ENCODE data around the gene MRNIP.
"Not testable (repeated sequence)": the region's sequence is repeated elsewhere in the genome, so short reads cannot be mapped to it uniquely, and the experiment has no call there.

The MRNIP gene

DNA sequence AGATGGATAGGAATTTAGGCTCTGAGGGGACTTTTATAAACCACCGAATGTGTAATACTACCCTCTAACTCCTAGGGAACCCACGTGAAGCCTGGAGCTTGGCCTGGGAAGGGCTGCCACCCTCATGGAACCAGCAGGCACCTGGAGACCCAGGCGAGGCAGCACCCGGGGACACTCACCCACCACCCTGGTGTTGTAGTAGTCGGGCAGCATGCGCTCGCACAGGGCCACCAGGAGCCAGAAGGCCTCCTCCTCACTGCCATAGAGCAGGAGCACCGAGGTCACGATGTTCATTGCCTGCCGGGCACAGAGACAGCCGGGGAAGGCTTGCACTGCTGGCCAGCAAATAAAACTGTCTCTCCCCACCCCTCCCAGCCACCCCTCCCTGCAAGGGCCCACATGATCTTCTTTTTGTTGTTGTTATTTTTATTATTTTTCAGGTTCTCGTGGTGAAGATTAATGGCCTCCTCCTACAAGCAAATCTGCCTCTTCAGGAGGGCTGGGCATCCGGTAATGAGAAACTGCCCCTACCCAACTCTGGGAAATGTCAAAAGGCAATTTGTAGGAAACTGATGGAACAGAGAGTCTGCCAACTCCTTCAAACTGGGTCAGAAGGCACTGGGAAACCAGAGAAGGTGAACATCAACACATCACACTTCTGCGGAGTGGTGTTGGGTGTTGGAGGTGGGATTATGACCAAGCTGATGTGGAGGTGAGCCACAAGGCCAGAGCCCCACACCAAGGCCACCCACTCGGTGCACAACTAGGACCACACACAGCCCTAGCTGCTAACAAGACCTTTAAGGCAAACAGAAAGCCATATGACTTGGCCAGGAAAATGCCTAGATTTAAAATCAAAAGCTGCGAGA is 17.4 kb upstream of the MRNIP start:
- no peak overlapping the region for H3K27ac ChIP-seq (ENCODE audit: low read length)
- H3K27me3 ChIP-seq (ENCODE audit: low read depth, low read length), result no peaks in the 10 kb centered on the region
- H3K4me3 ChIP-seq (ENCODE audit: low read depth in 1 of 2, low read length in 2 of 2), result no peak overlapping the region
- no peaks in the 10 kb centered on the region for H3K4me1 ChIP-seq (ENCODE audit: control insufficient read depth in 1 of 2, insufficient read depth in 2 of 2, low read length in 2 of 2)
- peaks cover 41 to 74% of the 10 kb centered on the region in 2 donors for H3K36me3 ChIP-seq (ENCODE audit: control insufficient read depth in 1 of 2, insufficient read depth in 2 of 2, low read length in 2 of 2)
- H3K9me3 ChIP-seq (ENCODE audit: control insufficient read depth in 1 of 2, low read length in 2 of 2), result no peaks in the 10 kb centered on the region

DNA sequence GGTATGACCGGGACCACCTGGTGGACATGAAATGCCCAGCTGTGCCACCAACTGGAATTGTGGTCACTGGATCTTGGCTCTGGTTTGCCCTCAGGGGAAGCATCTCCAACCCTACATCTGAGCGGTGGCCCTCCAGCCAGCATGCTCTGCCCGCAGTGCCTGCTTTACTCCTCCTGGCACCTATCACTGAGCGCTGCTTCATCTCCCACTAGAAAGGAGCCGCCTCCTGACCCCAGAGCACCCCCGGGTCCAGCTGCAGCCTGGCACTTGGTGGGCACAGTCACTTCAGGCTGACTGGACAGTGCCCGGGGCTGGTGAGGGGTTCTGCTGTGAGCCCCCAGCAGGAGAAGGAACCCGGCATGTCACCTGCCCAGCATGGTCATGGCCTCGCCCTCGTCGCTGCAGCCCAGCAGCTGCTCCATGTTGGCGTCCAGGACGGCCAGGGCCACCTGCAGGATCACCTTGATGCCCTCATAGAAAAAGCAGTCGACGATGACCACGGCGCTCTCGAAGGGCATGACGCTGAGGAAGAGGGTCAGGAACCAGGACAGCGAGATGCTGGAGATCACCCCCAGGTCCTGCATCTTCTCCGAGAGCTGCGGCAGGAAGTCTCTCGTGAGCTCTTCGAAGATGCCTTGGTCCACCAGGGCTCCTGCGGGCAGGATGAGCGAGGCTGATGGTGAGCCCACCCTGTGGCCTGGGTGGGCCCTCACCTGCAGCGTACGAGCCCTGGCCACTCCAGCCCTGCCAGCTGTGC is 16.1 kb upstream of the MRNIP start:
- Histone ChIP-seq H3K4me3 (ENCODE audit: low read depth in 1 of 2, low read length in 2 of 2) (no peak overlapping the region), H3K36me3 (ENCODE audit: control insufficient read depth in 1 of 2, insufficient read depth in 2 of 2, low read length in 2 of 2) (peaks cover 47 to 82% of the 10 kb centered on the region in 2 donors), H3K27ac (ENCODE audit: low read length) (no peak overlapping the region)

DNA sequence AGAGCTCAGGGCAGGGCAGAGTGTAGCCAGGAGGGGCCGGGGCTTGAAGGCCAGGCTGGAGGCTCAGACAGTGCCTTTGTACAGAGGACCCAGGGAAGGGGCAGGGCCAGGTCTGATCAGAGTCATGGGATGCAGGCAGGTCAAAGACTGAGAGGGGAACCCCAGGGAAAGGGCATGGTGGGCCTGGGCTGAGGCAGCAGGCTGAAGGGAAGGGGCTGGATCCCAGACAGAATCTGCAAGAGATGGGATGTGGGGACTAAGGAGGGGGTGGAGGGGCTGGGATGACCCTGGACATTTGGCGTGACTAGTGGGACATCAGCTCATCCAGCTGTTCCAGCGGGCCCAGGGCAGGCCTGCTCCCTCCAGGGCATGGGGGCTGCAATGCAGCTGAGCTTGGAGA is 15.5 kb upstream of the MRNIP start:
- Histone ChIP-seq H3K36me3 (ENCODE audit: control insufficient read depth in 1 of 2, insufficient read depth in 2 of 2, low read length in 2 of 2) (peaks cover 53 to 84% of the 10 kb centered on the region in 2 donors), H3K27me3 (ENCODE audit: low read depth, low read length) (no peaks in the 10 kb centered on the region), H3K9me3 (ENCODE audit: control insufficient read depth in 1 of 2, low read length in 2 of 2) (no peaks in the 10 kb centered on the region), H3K27ac (ENCODE audit: low read length) (no peak overlapping the region), H3K4me3 (ENCODE audit: low read depth in 1 of 2, low read length in 2 of 2) (no peak overlapping the region), H3K4me1 (ENCODE audit: control insufficient read depth in 1 of 2, insufficient read depth in 2 of 2, low read length in 2 of 2) (no peaks in the 10 kb centered on the region)

More for the DNA sequence above, 16.1 kb upstream of the MRNIP start:
- Histone ChIP-seq H3K27me3 (ENCODE audit: low read depth, low read length) (no peaks in the 10 kb centered on the region), H3K9me3 (ENCODE audit: control insufficient read depth in 1 of 2, low read length in 2 of 2) (no peaks in the 10 kb centered on the region), H3K4me1 (ENCODE audit: control insufficient read depth in 1 of 2, insufficient read depth in 2 of 2, low read length in 2 of 2) (no peaks in the 10 kb centered on the region)

DNA sequence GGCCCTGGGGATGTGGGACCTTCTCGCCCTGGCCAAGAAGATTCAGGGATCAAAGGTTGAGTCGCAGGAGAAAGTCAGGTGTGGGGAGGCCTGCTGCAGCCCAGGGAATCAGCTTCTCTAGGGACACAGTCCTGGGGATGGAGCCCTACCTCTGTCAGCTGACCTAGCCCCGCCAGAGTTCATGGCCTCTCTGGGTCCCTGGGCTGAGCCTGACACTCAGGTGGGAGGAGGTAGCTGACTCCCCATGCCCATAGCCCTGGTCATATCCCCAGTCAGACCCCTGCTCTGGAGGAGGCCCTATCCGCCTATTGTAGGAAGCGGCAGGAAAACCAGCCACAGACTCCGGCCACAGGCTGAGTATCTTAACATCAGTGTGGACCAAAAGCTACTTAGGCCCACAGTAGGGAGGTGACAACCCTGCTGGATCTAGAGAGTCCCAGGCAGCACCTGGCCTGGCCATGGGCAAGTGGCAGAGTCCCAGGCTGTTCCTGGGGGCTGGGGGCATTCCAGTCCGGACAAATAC is 15.0 kb upstream of the MRNIP start:
- H3K4me3 ChIP-seq (ENCODE audit: low read depth in 1 of 2, low read length in 2 of 2), result no peak overlapping the region
- no peaks in the 10 kb centered on the region for H3K4me1 ChIP-seq (ENCODE audit: control insufficient read depth in 1 of 2, insufficient read depth in 2 of 2, low read length in 2 of 2)
- no peaks in the 10 kb centered on the region for H3K9me3 ChIP-seq (ENCODE audit: control insufficient read depth in 1 of 2, low read length in 2 of 2)
- H3K27me3 ChIP-seq (ENCODE audit: low read depth, low read length), result no peaks in the 10 kb centered on the region
- no peak overlapping the region for H3K27ac ChIP-seq (ENCODE audit: low read length)
- peaks cover 53 to 84% of the 10 kb centered on the region in 2 donors for H3K36me3 ChIP-seq (ENCODE audit: control insufficient read depth in 1 of 2, insufficient read depth in 2 of 2, low read length in 2 of 2)

DNA sequence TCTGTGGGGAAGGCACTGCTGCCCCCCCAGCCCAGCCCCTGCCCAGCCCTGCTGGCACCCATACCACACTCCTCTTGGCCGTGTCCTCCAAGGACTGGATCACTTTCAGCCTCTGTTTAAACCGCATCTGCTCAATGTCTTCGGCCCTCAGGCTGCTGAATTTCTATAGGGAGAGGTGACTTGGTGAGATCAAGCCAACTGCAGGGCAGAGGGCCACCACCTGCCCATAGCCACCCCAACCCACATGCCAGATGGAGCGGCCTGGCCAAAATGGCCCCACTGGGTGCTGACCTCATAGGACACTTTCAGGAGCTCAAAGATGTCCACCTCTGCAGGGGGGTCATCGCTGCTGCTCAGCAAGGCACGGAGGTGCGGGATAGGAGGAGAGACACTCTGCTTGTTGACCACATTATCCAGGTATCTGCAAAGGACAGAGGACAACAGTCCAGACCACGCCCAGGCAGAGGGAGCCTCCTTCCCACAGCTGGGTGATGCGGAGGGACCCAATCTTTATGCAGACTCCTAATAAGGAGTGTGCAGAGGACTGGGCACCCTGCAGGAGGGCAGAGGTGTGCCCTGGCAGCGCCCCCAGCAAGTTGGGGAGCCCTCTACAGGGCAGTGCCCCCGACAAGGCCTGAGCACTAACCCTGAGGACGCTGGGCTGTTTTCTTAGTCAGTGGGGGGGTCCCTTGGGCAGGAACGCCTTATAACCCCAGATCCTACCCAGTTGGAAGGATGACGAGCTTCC is 14.4 kb upstream of the MRNIP start:
- H3K9me3 ChIP-seq (ENCODE audit: control insufficient read depth in 1 of 2, low read length in 2 of 2), result no peaks in the 10 kb centered on the region
- peaks cover 49 to 79% of the 10 kb centered on the region in 2 donors for H3K36me3 ChIP-seq (ENCODE audit: control insufficient read depth in 1 of 2, insufficient read depth in 2 of 2, low read length in 2 of 2)
- H3K27me3 ChIP-seq (ENCODE audit: low read depth, low read length), result no peaks in the 10 kb centered on the region
- H3K4me3 ChIP-seq (ENCODE audit: low read depth in 1 of 2, low read length in 2 of 2), result no peak overlapping the region
- H3K27ac ChIP-seq (ENCODE audit: low read length), result no peak overlapping the region
- no peaks in the 10 kb centered on the region for H3K4me1 ChIP-seq (ENCODE audit: control insufficient read depth in 1 of 2, insufficient read depth in 2 of 2, low read length in 2 of 2)

DNA sequence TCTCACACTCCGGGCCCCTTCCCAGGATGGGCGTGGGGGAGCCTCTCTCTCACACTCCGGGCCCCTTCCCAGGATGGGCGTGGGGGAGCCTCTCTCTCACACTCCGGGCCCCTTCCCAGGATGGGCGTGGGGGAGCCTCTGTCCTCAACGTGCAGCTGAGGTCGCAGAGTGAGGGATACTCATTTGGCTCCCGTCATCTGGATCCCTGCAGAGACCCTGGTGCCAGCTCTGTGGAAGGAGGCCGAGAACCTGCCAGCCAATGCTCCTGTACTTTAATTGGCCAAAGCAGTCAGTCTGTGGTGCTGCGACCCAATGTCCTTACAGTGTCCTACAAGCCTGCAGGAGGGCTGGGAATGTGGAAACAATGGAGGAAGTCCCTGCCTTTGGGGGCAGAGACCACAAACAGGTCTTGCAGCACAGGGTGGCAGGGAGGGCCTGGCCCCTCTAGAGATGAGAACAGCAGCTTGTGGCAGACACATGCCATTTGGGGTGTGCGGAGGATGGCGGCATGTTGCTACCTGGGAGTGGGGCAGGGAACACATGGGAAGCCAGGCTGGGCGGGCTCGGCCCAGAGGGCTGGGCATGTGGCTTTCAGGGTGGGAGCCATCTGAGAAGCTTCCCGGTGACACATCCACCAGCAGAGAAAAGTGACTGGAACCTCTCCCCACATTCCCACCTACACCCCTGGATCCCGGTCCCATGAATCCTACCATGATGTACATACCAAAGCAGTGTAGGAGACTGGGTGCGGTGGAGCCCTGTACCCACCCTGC is 13.6 kb upstream of the MRNIP start:
- Histone ChIP-seq H3K27ac (ENCODE audit: low read length) (no peak overlapping the region), H3K27me3 (ENCODE audit: low read depth, low read length) (no peaks in the 10 kb centered on the region), H3K4me3 (ENCODE audit: low read depth in 1 of 2, low read length in 2 of 2) (no peak overlapping the region), H3K4me1 (ENCODE audit: control insufficient read depth in 1 of 2, insufficient read depth in 2 of 2, low read length in 2 of 2) (no peaks in the 10 kb centered on the region), H3K9me3 (ENCODE audit: control insufficient read depth in 1 of 2, low read length in 2 of 2) (no peaks in the 10 kb centered on the region), H3K36me3 (ENCODE audit: control insufficient read depth in 1 of 2, insufficient read depth in 2 of 2, low read length in 2 of 2) (peaks cover 45 to 78% of the 10 kb centered on the region in 2 donors)

DNA sequence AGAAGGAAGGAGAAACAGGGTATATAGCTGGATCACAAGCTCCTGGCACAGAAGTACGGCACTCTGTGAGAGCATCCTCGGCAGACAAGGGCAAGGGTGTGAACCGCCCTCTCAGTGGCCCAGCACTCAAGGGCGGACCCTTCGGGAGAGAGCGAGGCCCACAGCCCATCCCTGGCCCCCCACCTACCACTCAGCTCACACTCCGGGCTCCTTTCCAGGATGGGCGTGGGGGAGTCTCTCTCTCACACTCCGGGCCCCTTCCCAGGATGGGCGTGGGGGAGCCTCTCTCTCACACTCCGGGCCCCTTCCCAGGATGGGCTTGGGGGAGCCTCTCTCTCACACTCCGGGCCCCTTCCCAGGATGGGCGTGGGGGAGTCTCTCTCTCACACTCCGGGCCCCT is 12.9 kb upstream of the MRNIP start:
- not testable (repeated sequence) for H3K4me3 ChIP-seq (ENCODE audit: low read depth in 1 of 2, low read length in 2 of 2); H3K9me3 ChIP-seq (ENCODE audit: control insufficient read depth in 1 of 2, low read length in 2 of 2); H3K27me3 ChIP-seq (ENCODE audit: low read depth, low read length); H3K27ac ChIP-seq (ENCODE audit: low read length); H3K4me1 ChIP-seq (ENCODE audit: control insufficient read depth in 1 of 2, insufficient read depth in 2 of 2, low read length in 2 of 2)
- peaks cover 46 to 85% of the 10 kb centered on the region in 2 donors for H3K36me3 ChIP-seq (ENCODE audit: control insufficient read depth in 1 of 2, insufficient read depth in 2 of 2, low read length in 2 of 2)

DNA sequence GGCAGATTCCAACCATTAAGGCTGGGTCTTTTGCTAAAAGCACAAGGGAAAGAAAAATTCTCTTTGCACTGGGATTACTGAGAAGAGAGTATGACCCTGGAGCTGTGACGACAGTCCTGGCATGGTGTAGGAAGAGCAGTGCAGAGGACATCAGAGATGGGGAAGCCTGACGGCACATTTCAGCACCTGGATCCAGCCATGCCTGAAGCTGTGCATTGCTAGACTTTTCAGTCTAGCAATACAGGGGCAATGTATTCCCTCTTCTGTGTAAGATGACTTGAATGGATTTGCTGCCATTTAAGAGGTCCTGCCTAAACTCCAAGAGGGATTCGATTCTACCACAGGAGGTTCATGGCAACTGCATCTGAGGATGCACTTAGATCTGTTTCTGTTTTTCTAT is 12.3 kb upstream of the MRNIP start:
- Histone ChIP-seq H3K4me3 (ENCODE audit: low read depth in 1 of 2, low read length in 2 of 2) (no peak overlapping the region), H3K27ac (ENCODE audit: low read length) (no peak overlapping the region), H3K27me3 (ENCODE audit: low read depth, low read length) (no peaks in the 10 kb centered on the region), H3K36me3 (ENCODE audit: control insufficient read depth in 1 of 2, insufficient read depth in 2 of 2, low read length in 2 of 2) (peaks cover 44 to 85% of the 10 kb centered on the region in 2 donors), H3K9me3 (ENCODE audit: control insufficient read depth in 1 of 2, low read length in 2 of 2) (no peaks in the 10 kb centered on the region), H3K4me1 (ENCODE audit: control insufficient read depth in 1 of 2, insufficient read depth in 2 of 2, low read length in 2 of 2) (no peaks in the 10 kb centered on the region)

DNA sequence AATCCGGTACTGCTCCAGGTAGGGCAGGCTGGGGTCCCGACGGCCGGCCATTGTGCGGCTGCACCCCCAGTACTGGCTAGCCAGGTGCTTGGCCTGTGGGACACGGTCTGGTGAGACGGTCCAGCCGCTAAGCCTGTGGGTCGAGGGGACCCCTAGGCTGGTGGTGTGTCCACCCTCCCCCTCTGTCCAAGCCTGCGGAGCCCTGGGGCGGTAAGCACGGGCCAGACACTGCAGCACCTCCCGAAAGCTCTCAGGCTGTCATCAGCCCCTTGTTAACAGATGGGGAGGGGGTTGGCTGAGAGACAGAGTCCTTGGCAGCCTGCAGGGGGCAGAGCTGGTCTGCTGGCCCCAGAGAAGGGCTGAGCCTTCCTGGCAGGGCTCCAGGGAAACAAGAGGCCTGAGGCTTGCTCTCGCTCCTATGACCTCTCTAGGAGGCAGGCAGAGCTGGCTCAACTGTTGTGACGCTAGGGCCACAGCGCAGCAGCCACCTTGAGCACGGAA is 11.8 kb upstream of the MRNIP start:
- peaks cover 39 to 82% of the 10 kb centered on the region in 2 donors for H3K36me3 ChIP-seq (ENCODE audit: control insufficient read depth in 1 of 2, insufficient read depth in 2 of 2, low read length in 2 of 2)
- no peak overlapping the region for H3K4me3 ChIP-seq (ENCODE audit: low read depth in 1 of 2, low read length in 2 of 2)
- no peaks in the 10 kb centered on the region for H3K4me1 ChIP-seq (ENCODE audit: control insufficient read depth in 1 of 2, insufficient read depth in 2 of 2, low read length in 2 of 2)
- no peaks in the 10 kb centered on the region for H3K9me3 ChIP-seq (ENCODE audit: control insufficient read depth in 1 of 2, low read length in 2 of 2)
- no peaks in the 10 kb centered on the region for H3K27me3 ChIP-seq (ENCODE audit: low read depth, low read length)
- H3K27ac ChIP-seq (ENCODE audit: low read length), result no peak overlapping the region

DNA sequence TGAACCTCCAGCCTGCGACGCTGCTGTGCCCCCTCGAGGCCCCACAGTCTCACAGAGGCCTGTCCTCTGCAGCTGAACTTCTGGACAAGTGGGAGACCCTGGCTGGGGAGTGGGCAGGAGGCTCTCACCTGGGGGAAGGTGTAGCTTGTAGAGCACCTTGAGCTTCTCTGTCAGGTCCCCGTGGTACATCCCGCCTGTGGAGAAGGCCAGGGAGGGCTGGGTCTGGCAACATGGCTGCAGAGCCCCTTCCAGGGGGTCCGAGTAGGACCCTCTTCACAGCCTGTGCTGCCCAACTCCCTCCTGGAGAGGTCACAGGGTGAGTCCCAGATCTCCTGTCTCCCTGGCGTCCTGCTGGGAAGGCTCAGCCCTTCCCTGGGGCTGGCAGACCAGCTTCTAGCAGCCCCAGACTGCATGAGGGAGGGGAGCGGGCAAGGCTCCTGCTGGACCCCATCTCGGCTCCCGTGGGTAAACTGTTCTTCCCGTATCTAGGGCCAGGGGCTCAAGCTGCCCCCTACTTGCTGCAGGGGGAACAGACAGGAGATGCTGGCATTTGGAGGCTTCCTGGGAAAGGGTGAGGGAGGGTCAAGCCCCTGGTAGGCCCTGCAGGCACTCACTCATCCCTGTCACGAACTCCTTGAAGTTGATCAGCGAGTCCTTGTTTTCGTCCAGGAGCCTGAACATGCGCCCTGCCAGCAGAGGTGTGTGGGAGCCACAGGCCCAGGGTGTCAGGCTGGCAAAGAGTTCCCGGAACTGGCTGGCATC is 11.2 kb upstream of the MRNIP start:
- Histone ChIP-seq H3K9me3 (ENCODE audit: control insufficient read depth in 1 of 2, low read length in 2 of 2) (no peaks in the 10 kb centered on the region), H3K27ac (ENCODE audit: low read length) (no peak overlapping the region), H3K27me3 (ENCODE audit: low read depth, low read length) (no peaks in the 10 kb centered on the region), H3K36me3 (ENCODE audit: control insufficient read depth in 1 of 2, insufficient read depth in 2 of 2, low read length in 2 of 2) (peaks cover 42 to 83% of the 10 kb centered on the region in 2 donors), H3K4me1 (ENCODE audit: control insufficient read depth in 1 of 2, insufficient read depth in 2 of 2, low read length in 2 of 2) (no peaks in the 10 kb centered on the region), H3K4me3 (ENCODE audit: low read depth in 1 of 2, low read length in 2 of 2) (no peak overlapping the region)
